DND-41 (cell line): ENCODE results near the gene GSTA4.

Experiments
- EZH2 ChIP-seq: IDR thresholded peaks from 3 replicates; pipeline ENCODE4 v1.6.1; 2012; ENCODE audit warnings: borderline replicate concordance, low read depth, mild to moderate bottlenecking, moderate library complexity, low read length, inconsistent platforms; ENCODE audit not compliant: severe bottlenecking
- TF ChIP-seq, protein P1 (sequence below): IDR thresholded peaks from 2 replicates; pipeline ENCODE4 v1.5.1; 2012; ENCODE audit warnings: borderline replicate concordance, low read length, moderate library complexity, mild to moderate bottlenecking; ENCODE audit not compliant: poor library complexity, severe bottlenecking; ENCODE audit errors: extremely low read depth

DNA sequence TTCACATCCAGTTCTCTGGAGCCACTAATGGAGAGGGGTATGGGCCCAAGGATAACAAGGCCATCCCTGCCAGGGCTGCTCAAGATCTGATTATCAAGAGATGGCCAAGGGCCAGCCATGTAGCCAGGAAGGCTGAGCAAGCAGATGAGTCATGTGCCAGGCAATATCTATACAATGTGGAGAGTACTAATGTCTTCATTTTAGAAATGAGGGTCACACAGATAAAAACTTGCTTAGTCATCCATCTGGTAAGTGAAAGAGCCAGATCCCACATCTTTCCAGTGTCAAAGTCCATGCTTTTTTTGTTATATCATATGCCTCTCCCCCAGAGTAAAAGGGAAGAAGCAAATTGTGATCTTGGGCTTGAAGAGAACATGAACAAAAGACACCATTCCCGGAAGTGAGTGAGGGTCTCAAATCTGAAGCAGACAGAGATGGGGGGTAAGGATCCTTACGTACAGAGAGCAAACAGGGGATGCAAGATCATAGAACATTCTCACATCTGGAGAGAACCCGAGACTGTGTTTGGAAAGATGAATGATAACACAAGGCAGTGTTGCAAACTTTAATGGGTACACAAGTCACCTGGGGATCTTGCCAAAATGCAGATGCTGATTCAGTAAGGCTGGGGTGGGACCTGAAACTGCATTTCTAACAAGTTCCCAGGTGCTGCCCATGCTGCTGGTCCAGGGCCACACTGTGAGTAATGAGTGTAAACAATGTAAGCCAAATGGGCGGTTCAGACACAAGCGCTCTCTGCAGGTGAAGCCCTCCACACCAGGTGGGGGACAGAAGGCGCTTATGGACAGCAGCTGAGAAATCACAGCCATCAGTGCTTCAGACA is 65.5 kb downstream of the GSTA4 start:
- TF ChIP-seq, protein P1, sequence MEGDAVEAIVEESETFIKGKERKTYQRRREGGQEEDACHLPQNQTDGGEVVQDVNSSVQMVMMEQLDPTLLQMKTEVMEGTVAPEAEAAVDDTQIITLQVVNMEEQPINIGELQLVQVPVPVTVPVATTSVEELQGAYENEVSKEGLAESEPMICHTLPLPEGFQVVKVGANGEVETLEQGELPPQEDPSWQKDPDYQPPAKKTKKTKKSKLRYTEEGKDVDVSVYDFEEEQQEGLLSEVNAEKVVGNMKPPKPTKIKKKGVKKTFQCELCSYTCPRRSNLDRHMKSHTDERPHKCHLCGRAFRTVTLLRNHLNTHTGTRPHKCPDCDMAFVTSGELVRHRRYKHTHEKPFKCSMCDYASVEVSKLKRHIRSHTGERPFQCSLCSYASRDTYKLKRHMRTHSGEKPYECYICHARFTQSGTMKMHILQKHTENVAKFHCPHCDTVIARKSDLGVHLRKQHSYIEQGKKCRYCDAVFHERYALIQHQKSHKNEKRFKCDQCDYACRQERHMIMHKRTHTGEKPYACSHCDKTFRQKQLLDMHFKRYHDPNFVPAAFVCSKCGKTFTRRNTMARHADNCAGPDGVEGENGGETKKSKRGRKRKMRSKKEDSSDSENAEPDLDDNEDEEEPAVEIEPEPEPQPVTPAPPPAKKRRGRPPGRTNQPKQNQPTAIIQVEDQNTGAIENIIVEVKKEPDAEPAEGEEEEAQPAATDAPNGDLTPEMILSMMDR, result no peak
- TF ChIP-seq EZH2, result no peak
